Heart right ventricle (tissue), 16 donors: ENCODE measurements around the gene CDHR4. TPM values are rescaled to one million over a fixed set of nuclear protein-coding genes. Genes with fewer than 3 reads are reported as not detected.

Experiments used
- ATAC-seq, 8 donors: fragments of 200-7000 bp; cut with Tn5 transposase; one replicate each; pipeline ENCODE4 v1.9.1; 2020; ENCODE audit warnings: mild to moderate bottlenecking in 8 of 8, moderate library complexity in 8 of 8, moderate number of reproducible peaks in 1 of 8
- DNase-seq, 2 donors: peaks; one replicate each; pipeline ENCODE4 v3.0.0-alpha.2; 2020
- H3K27ac ChIP-seq, 10 donors: fragments of 200-600 bp; sonication (generic) in 2 of 10; one replicate each; pipeline versions ENCODE4 v1.5.0 to v1.8.0; 2020 to 2022; ENCODE audit warnings: mild to moderate bottlenecking in 3 of 10
- H3K27me3 ChIP-seq, 7 donors: fragments of 200-600 bp; one replicate each; pipeline ENCODE4 v1.8.0; 2021 to 2022; ENCODE audit warnings: mild to moderate bottlenecking in 2 of 7
- H3K36me3 ChIP-seq, 9 donors: fragments of 200-600 bp; sonication (generic) in 1 of 9; one replicate each; pipeline versions ENCODE4 v1.5.0 to v1.8.0; 2020 to 2022; ENCODE audit warnings: mild to moderate bottlenecking in 2 of 9
- H3K4me1 ChIP-seq, 9 donors: fragments of 200-600 bp; sonication (generic) in 1 of 9; one replicate each; pipeline versions ENCODE4 v1.5.0 to v1.8.0; 2020 to 2022; ENCODE audit warnings: mild to moderate bottlenecking in 4 of 9
- H3K4me3 ChIP-seq, 10 donors: fragments of 200-600 bp; sonication (generic) in 2 of 10; one replicate each; pipeline versions ENCODE4 v1.5.0 to v1.8.0; 2020 to 2022; ENCODE audit warnings: mild to moderate bottlenecking in 7 of 10, moderate library complexity in 2 of 10
- H3K9me3 ChIP-seq, 11 donors: fragments of 200-600 bp in 10 of 11; sonication (generic) in 2 of 11; one replicate each; pipeline versions ENCODE4 v1.5.0 to v1.8.0; 2013 to 2022; ENCODE audit warnings: mild to moderate bottlenecking in 2 of 11, control low read depth in 1 of 11, moderate library complexity in 1 of 11
- WGBS, 2 donors: extraction: QIAGEN DNeasy Blood & Tissue Kit; methylation state at CpG; one replicate each; pipeline ENCODE4 v1.1.7; 2013; ENCODE audit warnings: inconsistent platforms in 1 of 2; 5-methylcytosine and 5-hydroxymethylcytosine counted together
- intact Hi-C, 10 donors: fragments of 100-400 bp; cut with DNase I; formaldehyde crosslinking; loops; one replicate each; pipeline versions ENCODE4 v1.11.1 to v1.14.2; 2022
- long read RNA-seq, 3 donors: library from polyadenylated mRNA; unstranded; transcript quantifications; one replicate each; pipeline ENCODE4 v2.0.0, GENCODE V29; 2020 to 2021
- polyA plus RNA-seq, 2 donors: library from polyadenylated mRNA; stranded (reverse); fragments of 200-250 nt; gene quantifications; one replicate each; pipeline ENCODE4 v1.2.3, GENCODE V29; 2013
- total RNA-seq, 10 donors: library from RNA; stranded (reverse); fragmentation: NEBNext Ultra II Directional in 3 of 10; extraction: Animal tissue kit (Norgen Biotek cat#: 25700) in 3 of 10; gene quantifications; one replicate each; pipeline versions ENCODE4 v1.2.1 to v1.2.4, GENCODE V29; 2021 to 2023
- TF ChIP-seq, protein P1 (sequence below), 9 donors: fragments of 200-600 bp; sonication (generic) in 2 of 9; IDR thresholded peaks; one replicate each; pipeline versions ENCODE4 v1.5.0 to v1.8.0; 2021 to 2022; ENCODE audit warnings: antibody characterized with exemption in 9 of 9, mild to moderate bottlenecking in 5 of 9, moderate library complexity in 1 of 9
- donor health status: Arrhythmogenic right ventricular cardiomyopathy.
- donor health status: ischemic (EF 13 %, LVEDD 7.1; RV severe dilation, severe dysfunction).
- donor health status: healthy with polysubstance abuse.
- donor health status: DM: no; HTN: yes; CAD: no.
- donor health status: DM: no; HTN: no; CAD: no.
- donor health status: ischemic (EF 25% LVEDD 6.9; RV normal size, moderate dysfunction).
- donor health status: ischemic (EF 25% LVEDD 5.7; RV mildly dilated, moderate dysfunction).
- donor health status: healthy.
- donor health status: DM: yes; HTN: yes; CAD: no.
- donor health status: Ischemic cardiomyopathy.
- donor health status: ischemic (EF 35%, LVEDD 5.7; RV mildly dilated, moderate dysfunction).
- donor health status: nonischemic (EF 11% LVEDD 7.7; RV severe dilation, severe dysfunction).
- donor health status: DM: yes; HTN: yes; CAD: no.
- donor health status: PGD.
- donor health status: ischemic (EF 29% LVEDD 5.4; RV normal size, mild dysfunction).
- donor health status: nonischemic (EF 23%, LVEDD 6.1; RV moderate dilation, normal function).

CDHR4 gene, protein sequence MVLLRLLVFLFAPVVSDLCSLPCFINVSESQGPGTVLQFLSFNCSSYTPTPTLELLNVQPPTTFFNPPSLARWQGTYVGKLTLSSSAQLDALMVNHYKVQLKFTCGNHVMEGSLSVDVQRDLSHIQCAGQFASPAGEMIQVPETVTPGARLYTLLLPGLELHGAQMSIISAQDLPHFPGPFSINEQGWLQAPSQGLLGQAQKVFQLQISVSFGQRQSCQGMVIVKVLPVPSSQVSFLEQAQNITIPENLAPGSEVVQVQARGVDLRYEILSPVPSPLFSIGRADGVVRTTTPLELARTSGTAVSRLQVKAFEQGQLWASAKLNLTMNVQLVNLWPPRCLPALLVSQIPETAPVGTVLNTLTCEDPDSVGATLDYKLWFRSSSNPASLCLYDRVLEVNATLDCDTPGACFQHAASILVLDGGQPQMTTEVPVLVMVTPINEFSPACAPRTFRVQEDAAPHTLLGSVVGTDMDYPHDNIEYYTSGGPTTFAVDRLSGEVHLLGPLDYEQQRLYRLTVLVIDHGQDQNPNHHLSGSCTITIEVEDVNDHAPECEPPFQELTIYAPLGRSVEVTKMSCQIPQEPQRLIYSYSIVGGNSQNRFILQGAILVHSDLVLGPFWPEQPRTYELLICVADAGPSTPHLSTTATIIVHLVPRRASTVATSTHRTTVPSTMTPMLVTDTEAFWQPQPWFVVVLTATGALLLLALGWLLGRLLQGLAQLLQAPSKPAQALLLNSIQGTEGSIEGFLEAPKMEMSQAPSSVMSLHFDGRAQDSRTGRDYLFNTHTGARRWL
- total RNA-seq = not detected
- under 1 TPM; 0.01 to 0.80 TPM for polyA plus RNA-seq
- long read RNA-seq, donor 1 = 0 reads
- long read RNA-seq, donor 2, partial matches to known transcripts = 0 of 1 reads
- long read RNA-seq, donor 2, other reads (novel, unspliced or antisense) = 1 of 1 reads
- long read RNA-seq, donor 3 = 0 reads

DNA sequence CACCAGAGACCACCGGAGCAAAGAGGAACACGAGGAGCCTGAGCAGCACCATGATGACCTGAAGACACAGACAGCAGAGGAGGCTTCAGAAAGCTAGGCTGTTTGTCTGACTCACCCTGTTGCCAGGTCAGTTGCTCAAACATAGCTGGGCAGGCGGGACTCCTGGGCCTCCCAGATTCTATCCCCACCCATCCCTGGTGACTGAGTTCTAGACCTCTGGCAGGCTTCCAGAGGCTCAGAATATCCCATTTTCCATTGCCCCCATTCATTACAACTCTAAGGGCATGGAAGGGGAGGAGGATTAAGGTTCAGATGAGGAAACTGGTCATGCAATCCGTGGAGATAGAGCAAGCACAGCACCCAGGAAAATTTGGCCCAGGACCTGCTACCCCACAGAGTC, at the start of gene CDHR4:
Gene CDHR4 (minus strand): TSS at position 113 of the 400 bp plus-strand sequence. CDS start 61 bp downstream, at position 52.
- WGBS, 2 donors = 64 to 68% methylated on average over 4 of the region's 4 CpGs
- peaks cover 11 to 21% (median 14%) of the 10 kb centered on the region in 9 donors for H3K4me1 ChIP-seq
- TF ChIP-seq, protein P1, sequence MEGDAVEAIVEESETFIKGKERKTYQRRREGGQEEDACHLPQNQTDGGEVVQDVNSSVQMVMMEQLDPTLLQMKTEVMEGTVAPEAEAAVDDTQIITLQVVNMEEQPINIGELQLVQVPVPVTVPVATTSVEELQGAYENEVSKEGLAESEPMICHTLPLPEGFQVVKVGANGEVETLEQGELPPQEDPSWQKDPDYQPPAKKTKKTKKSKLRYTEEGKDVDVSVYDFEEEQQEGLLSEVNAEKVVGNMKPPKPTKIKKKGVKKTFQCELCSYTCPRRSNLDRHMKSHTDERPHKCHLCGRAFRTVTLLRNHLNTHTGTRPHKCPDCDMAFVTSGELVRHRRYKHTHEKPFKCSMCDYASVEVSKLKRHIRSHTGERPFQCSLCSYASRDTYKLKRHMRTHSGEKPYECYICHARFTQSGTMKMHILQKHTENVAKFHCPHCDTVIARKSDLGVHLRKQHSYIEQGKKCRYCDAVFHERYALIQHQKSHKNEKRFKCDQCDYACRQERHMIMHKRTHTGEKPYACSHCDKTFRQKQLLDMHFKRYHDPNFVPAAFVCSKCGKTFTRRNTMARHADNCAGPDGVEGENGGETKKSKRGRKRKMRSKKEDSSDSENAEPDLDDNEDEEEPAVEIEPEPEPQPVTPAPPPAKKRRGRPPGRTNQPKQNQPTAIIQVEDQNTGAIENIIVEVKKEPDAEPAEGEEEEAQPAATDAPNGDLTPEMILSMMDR (IDR thresholded peaks at IDR 0.05) = no peak
- no peaks in the 10 kb centered on the region for H3K27me3 ChIP-seq
- no peak within 1 kb of the TSS for H3K27ac ChIP-seq
- DNase-seq = no peak
- peaks cover 0 to 4% (median 0%) of the 10 kb centered on the region in 9 donors for H3K36me3 ChIP-seq
- no peaks in the 10 kb centered on the region for H3K9me3 ChIP-seq
- no peak within 1 kb of the TSS for H3K4me3 ChIP-seq
- intact Hi-C loops = loop anchor here in 5 of 10 donors (5.0 kb wide), 2 partner anchors 43 to 108 kb away; no protein-coding TSS in a partner anchor
- ATAC-seq = peak in 1 of 8 donors; percentile 13

DNA sequence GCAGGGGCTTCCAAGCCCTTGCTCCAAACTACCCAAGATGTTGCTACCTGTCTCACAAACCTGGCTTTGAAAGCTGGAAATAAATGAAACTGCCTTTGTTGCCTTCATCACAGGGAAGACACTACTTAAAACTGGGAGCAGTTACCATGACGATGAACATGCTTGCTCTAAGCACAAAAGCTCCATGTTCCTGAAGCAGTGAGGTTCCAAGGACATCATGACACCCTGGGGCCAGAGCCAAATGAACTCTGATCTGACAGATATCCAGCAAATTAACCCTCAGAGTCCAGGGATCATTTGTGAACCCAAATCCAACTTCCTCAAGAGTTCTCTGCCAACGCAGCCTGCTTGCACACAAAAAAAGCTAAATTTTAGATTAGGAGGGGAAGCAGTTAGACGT, 46.0 kb upstream of the CDHR4 start:
- H3K4me1 ChIP-seq = peaks cover 0 to 19% (median 9%) of the 10 kb centered on the region in 9 donors
- DNase-seq (no peak), ATAC-seq (no peak)
- intact Hi-C loops = loop anchor here in 4 of 10 donors (10.0 kb wide), 2 partner anchors 59 to 141 kb away; partner anchors contain the start of gene MST1R (in 3 of the 4)
- no peaks in the 10 kb centered on the region for H3K9me3 ChIP-seq
- TF ChIP-seq, protein P1 (IDR thresholded peaks at IDR 0.05) = no peak
- WGBS, 2 donors = 77 to 85% methylated on average over 3 of the region's 3 CpGs
- no peak overlapping the region for H3K4me3 ChIP-seq
- no peaks in the 10 kb centered on the region for H3K27me3 ChIP-seq
- peaks cover 0 to 18% (median 0%) of the 10 kb centered on the region in 9 donors for H3K36me3 ChIP-seq
- H3K27ac ChIP-seq = no peak overlapping the region

DNA sequence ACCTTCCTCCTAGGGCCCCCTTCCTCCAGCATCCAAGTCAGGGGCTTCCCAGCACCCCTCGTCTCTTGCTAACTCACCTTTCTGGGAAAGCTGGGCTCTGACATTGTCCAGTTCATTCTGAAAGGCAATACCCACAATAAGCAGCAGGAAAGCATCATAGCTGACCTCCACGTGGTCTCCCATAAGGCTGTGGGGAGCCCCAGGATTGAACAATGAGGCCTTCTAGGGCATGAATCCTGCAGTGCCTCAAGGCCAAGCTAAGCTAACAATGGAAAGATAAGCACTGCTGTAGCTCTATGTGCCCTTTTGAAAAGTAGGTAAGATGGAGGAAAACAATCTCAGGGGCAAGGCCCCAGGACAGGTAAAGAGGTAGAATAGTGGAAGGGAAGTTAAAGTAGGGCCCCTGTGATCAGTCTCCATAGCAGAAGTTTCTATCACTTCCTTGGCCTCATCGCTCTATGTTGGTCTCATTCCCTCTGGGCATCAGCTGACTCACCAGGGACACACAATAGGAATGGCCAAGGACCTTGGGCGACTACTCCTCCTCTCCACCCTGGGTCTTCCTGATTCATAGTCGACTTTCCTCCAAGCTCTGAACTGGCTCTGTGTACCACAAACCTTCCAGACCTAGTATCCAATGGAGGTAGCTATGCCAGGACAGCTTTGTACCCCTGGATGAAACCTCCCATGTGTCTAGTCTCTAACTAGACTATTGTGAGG, 45.0 kb upstream of the CDHR4 start:
- WGBS, 2 donors = 86 to 92% methylated on average over 5 of the region's 5 CpGs
- ATAC-seq = no peak
- TF ChIP-seq, protein P1 (IDR thresholded peaks at IDR 0.05) = no peak

More for the DNA sequence above, 45.0 kb upstream of the CDHR4 start:
- Histone ChIP-seq H3K36me3 (peaks cover 0 to 18% (median 0%) of the 10 kb centered on the region in 9 donors), H3K4me3 (no peak overlapping the region), H3K9me3 (no peaks in the 10 kb centered on the region), H3K4me1 (peaks cover 5 to 29% (median 19%) of the 10 kb centered on the region in 9 donors), H3K27me3 (no peaks in the 10 kb centered on the region), H3K27ac (no peak overlapping the region)
- intact Hi-C loops = loop anchor here in 8 of 10 donors (5.0 to 10.0 kb wide), 6 partner anchors 42 to 142 kb away; partner anchors contain the start of genes MST1R (in 4 of the 8) and INKA1 (in 1 of the 8)
- no peak for DNase-seq
